ENCODE measurements around the gene POLK. TPM values are rescaled to one million over a fixed set of nuclear protein-coding genes. Genes with fewer than 3 reads are reported as not detected.
"Not testable (repeated sequence)": the region's sequence is repeated elsewhere in the genome, so short reads cannot be mapped to it uniquely, and the experiment has no call there.

POLK gene
- total and polyA plus RNA-seq, 4 donors, result 3.7 to 20.6 (median 9.8) TPM

DNA sequence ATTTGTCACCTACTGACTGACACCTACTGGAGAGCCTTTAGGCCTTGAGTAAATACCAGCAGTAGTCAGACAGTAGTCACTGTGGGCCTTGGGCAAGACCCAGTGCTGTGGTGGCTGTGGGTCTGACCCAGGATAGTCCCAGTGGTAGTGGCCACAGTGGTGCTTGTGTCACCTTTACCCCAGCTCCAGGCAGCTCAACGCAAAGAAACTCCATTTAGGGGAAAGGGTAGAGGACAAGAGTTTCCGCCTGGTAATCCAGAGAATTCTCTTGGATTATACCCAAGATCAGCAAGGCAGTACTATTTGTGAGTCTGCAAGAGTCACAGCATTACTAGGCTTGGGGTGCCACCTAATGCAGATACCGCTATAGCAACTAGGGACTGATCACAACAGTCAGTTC lies 29.2 kb upstream of the POLK start (continued):
- TF ChIP-seq, protein P1, sequence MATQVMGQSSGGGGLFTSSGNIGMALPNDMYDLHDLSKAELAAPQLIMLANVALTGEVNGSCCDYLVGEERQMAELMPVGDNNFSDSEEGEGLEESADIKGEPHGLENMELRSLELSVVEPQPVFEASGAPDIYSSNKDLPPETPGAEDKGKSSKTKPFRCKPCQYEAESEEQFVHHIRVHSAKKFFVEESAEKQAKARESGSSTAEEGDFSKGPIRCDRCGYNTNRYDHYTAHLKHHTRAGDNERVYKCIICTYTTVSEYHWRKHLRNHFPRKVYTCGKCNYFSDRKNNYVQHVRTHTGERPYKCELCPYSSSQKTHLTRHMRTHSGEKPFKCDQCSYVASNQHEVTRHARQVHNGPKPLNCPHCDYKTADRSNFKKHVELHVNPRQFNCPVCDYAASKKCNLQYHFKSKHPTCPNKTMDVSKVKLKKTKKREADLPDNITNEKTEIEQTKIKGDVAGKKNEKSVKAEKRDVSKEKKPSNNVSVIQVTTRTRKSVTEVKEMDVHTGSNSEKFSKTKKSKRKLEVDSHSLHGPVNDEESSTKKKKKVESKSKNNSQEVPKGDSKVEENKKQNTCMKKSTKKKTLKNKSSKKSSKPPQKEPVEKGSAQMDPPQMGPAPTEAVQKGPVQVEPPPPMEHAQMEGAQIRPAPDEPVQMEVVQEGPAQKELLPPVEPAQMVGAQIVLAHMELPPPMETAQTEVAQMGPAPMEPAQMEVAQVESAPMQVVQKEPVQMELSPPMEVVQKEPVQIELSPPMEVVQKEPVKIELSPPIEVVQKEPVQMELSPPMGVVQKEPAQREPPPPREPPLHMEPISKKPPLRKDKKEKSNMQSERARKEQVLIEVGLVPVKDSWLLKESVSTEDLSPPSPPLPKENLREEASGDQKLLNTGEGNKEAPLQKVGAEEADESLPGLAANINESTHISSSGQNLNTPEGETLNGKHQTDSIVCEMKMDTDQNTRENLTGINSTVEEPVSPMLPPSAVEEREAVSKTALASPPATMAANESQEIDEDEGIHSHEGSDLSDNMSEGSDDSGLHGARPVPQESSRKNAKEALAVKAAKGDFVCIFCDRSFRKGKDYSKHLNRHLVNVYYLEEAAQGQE (IDR thresholded peaks at IDR 0.05), result peak; percentile 46
- TF ChIP-seq YY1 (IDR thresholded peaks at IDR 0.05), result peak; percentile 51

DNA sequence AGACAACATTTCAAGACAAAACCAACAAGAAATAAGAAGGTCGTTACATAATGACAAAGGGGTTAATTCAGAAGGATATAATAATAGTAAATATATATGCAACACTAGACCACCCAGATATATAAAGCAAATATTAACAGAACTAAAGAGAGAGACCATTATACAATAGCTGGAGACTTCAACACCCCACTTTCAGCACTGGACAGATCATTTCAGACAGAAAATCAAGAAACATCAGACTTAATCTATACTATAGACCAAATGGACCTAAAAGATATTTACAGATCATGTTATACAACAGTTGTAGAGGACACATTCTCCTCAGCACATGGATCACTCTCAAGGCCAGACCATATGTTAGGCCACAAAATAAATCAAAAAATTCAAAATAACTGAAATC lies 27.1 kb upstream of the POLK start:
- no peak overlapping the region for H3K27ac ChIP-seq (ENCODE audit: low read depth in 1 of 2, low read length in 2 of 2)
- no peaks in the 10 kb centered on the region for H3K27me3 ChIP-seq (ENCODE audit: control insufficient read depth in 4 of 4, insufficient read depth in 4 of 4, low read length in 3 of 4)
- 97% methylated on average over 1 of the region's 1 CpG for WGBS

DNA sequence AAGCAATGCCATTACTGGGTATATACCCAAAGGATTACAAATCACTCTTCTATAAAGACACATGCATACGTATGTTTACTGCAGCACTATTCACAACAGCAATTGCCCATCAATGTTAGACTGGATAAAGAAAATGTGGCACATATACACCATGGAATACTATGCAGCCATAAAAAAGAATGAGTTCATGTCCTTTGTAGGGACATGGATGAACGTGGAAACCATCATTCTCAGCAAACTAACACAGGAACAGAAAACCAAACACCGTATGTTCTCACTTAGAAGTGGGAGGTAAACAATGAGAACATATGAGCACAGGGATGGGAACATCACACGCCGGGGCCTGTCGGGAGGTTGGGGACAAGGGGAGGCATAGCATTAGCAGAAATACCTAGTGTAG lies 21.8 kb upstream of the POLK start:
- DNase-seq (ENCODE audit: low spot score); H3K27ac ChIP-seq (ENCODE audit: low read depth in 1 of 2, low read length in 2 of 2); H3K4me3 ChIP-seq (ENCODE audit: low read depth in 1 of 3, low read length in 3 of 3); H3K9ac ChIP-seq (ENCODE audit: low read depth in 1 of 2, low read length in 2 of 2); H3K4me1 ChIP-seq (ENCODE audit: control insufficient read depth in 4 of 4, insufficient read depth in 4 of 4, low read length in 3 of 4); H3K27me3 ChIP-seq (ENCODE audit: control insufficient read depth in 4 of 4, insufficient read depth in 4 of 4, low read length in 3 of 4); H3K9me3 ChIP-seq (ENCODE audit: control insufficient read depth in 4 of 4, low read length in 3 of 4); H3K36me3 ChIP-seq (ENCODE audit: control insufficient read depth in 4 of 4, insufficient read depth in 3 of 4, low read depth in 1 of 4, low read length in 3 of 4): not testable (repeated sequence)
- 97% methylated on average over 6 of the region's 6 CpGs for WGBS

More for the DNA sequence above, 27.1 kb upstream of the POLK start:
- H3K4me1 ChIP-seq (ENCODE audit: control insufficient read depth in 4 of 4, insufficient read depth in 4 of 4, low read length in 3 of 4), result no peaks in the 10 kb centered on the region
- no peak for DNase-seq (ENCODE audit: low spot score)
- no peaks in the 10 kb centered on the region for H3K36me3 ChIP-seq (ENCODE audit: control insufficient read depth in 4 of 4, insufficient read depth in 3 of 4, low read depth in 1 of 4, low read length in 3 of 4)
- TF ChIP-seq JUND (IDR thresholded peaks at IDR 0.05), result no peak
- TF ChIP-seq, protein P1 (IDR thresholded peaks at IDR 0.05), result peak; percentile 96
- H3K9ac ChIP-seq (ENCODE audit: low read depth in 1 of 2, low read length in 2 of 2), result no peak overlapping the region
- H3K9me3 ChIP-seq (ENCODE audit: control insufficient read depth in 4 of 4, low read length in 3 of 4), result no peaks in the 10 kb centered on the region
- no peak overlapping the region for H3K4me3 ChIP-seq (ENCODE audit: low read depth in 1 of 3, low read length in 3 of 3)

DNA sequence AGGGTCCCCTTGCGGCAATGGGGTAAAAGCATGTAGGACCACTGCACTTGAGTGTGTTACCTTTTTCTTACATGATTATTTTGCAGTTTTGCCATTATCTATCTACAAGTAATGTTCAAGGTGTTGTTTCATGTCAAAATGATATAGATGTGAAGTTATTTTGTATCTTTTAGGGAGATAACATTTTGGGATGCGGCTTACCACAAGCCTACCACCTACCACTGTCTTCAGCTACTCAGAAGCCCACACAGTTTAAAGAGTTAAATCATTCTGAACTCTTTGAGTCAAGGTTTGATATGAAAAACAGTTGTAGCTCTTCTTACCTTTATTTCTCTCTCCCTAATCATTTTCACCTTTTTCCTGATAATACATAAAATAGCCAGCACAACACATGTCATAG lies 20.1 kb upstream of the POLK start:
- Histone ChIP-seq H3K36me3 (ENCODE audit: control insufficient read depth in 4 of 4, insufficient read depth in 3 of 4, low read depth in 1 of 4, low read length in 3 of 4) (peaks cover 0 to 9% (median 5%) of the 10 kb centered on the region in 4 donors), H3K4me1 (ENCODE audit: control insufficient read depth in 4 of 4, insufficient read depth in 4 of 4, low read length in 3 of 4) (no peaks in the 10 kb centered on the region), H3K9me3 (ENCODE audit: control insufficient read depth in 4 of 4, low read length in 3 of 4) (no peaks in the 10 kb centered on the region), H3K27me3 (ENCODE audit: control insufficient read depth in 4 of 4, insufficient read depth in 4 of 4, low read length in 3 of 4) (no peaks in the 10 kb centered on the region), H3K4me3 (ENCODE audit: low read depth in 1 of 3, low read length in 3 of 3) (no peak overlapping the region), H3K27ac (ENCODE audit: low read depth in 1 of 2, low read length in 2 of 2) (no peak overlapping the region), H3K9ac (ENCODE audit: low read depth in 1 of 2, low read length in 2 of 2) (no peak overlapping the region)
- 99% methylated on average over 2 of the region's 2 CpGs for WGBS
- TF ChIP-seq HNF4G (IDR thresholded peaks at IDR 0.05) (no peak), FOXA2 (IDR thresholded peaks at IDR 0.05) (no peak), RXRA (IDR thresholded peaks at IDR 0.05) (no peak), YY1 (IDR thresholded peaks at IDR 0.05) (no peak)
- TF ChIP-seq, protein P2, sequence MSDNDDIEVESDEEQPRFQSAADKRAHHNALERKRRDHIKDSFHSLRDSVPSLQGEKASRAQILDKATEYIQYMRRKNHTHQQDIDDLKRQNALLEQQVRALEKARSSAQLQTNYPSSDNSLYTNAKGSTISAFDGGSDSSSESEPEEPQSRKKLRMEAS (IDR thresholded peaks at IDR 0.05), result no peak
- DNase-seq (ENCODE audit: low spot score), result no peak
